Activated naive CD8-positive, alpha-beta T cell treated with anti-CD3 and anti-CD28 coated beads, Interleukin-2, amount 50 U/mL, for 24 hours (primary cell): Measurements from ENCODE around the gene PEMT.

Source experiments
- ATAC-seq: fragments of 150-1000 bp; cut with Tn5 transposase; one replicate; pipeline ENCODE4 v1.10.0; 2021
- DNase-seq: peaks from one replicate; pipeline ENCODE4 v3.0.0; 2021
- H3K27ac Mint-ChIP-seq: one replicate; pipeline ENCODE4 v1.8.0; 2021; ENCODE audit warnings: mild to moderate bottlenecking, mixed read lengths
- H3K27me3 Mint-ChIP-seq: one replicate; pipeline ENCODE4 v1.8.0; 2021; ENCODE audit warnings: mixed read lengths
- H3K36me3 Mint-ChIP-seq: one replicate; pipeline ENCODE4 v1.8.0; 2021; ENCODE audit warnings: low read depth, mixed read lengths
- H3K4me1 Mint-ChIP-seq: one replicate; pipeline ENCODE4 v1.8.0; 2021; ENCODE audit warnings: mixed read lengths
- H3K4me3 Mint-ChIP-seq: one replicate; pipeline ENCODE4 v1.8.0; 2021; ENCODE audit warnings: mild to moderate bottlenecking, moderate library complexity, mixed read lengths
- H3K9me3 Mint-ChIP-seq: one replicate; pipeline ENCODE4 v1.8.0; 2021; ENCODE audit warnings: mixed read lengths

The PEMT gene

GRCh38 chr17:17558431-17558830, 33.1 kb downstream of the PEMT start:
- no peak for DNase-seq

GRCh38 chr17:17557796-17558195, 33.7 kb downstream of the PEMT start:
- Mint-ChIP-seq H3K4me1 (no peaks in the 10 kb centered on the region), H3K9me3 (no peaks in the 10 kb centered on the region), H3K27ac (no peak overlapping the region), H3K36me3 (no peaks in the 10 kb centered on the region), H3K27me3 (no peaks in the 10 kb centered on the region), H3K4me3 (no peak overlapping the region)
- ATAC-seq (no peak), DNase-seq (no peak)

More at GRCh38 chr17:17558431-17558830, 33.1 kb downstream of the PEMT start:
- Mint-ChIP-seq H3K4me1 (no peaks in the 10 kb centered on the region), H3K27ac (no peak overlapping the region), H3K36me3 (no peaks in the 10 kb centered on the region), H3K4me3 (no peak overlapping the region), H3K9me3 (no peaks in the 10 kb centered on the region), H3K27me3 (no peaks in the 10 kb centered on the region)
- no peak for ATAC-seq

GRCh38 chr17:17556671-17557070, 34.8 kb downstream of the PEMT start:
- H3K4me3 Mint-ChIP-seq = no peak overlapping the region
- ATAC-seq = no peak
- H3K4me1 Mint-ChIP-seq = no peaks in the 10 kb centered on the region
- H3K9me3 Mint-ChIP-seq = no peaks in the 10 kb centered on the region
- no peak for DNase-seq
- H3K36me3 Mint-ChIP-seq = no peaks in the 10 kb centered on the region
- H3K27me3 Mint-ChIP-seq = no peaks in the 10 kb centered on the region
- no peak overlapping the region for H3K27ac Mint-ChIP-seq

GRCh38 chr17:17555906-17556305, 35.6 kb downstream of the PEMT start:
- H3K27ac Mint-ChIP-seq = no peak overlapping the region
- H3K4me1 Mint-ChIP-seq = no peaks in the 10 kb centered on the region
- H3K36me3 Mint-ChIP-seq = no peaks in the 10 kb centered on the region
- H3K4me3 Mint-ChIP-seq = no peak overlapping the region
- ATAC-seq (no peak), DNase-seq (no peak)
- H3K27me3 Mint-ChIP-seq = no peaks in the 10 kb centered on the region
- no peaks in the 10 kb centered on the region for H3K9me3 Mint-ChIP-seq

- Mint-ChIP-seq H3K36me3 (no peaks in the 10 kb centered on the region), H3K4me3 (no peak overlapping the region), H3K27ac (no peak overlapping the region), H3K9me3 (no peaks in the 10 kb centered on the region), H3K27me3 (no peaks in the 10 kb centered on the region), H3K4me1 (no peaks in the 10 kb centered on the region)
- ATAC-seq = no peak
- no peak for DNase-seq
These were observed 36.4 kb downstream of the PEMT start for GRCh38 chr17:17555151-17555550.

GRCh38 chr17:17554266-17554665, 37.2 kb downstream of the PEMT start:
- no peak overlapping the region for H3K27ac Mint-ChIP-seq
- H3K27me3 Mint-ChIP-seq = no peaks in the 10 kb centered on the region
- no peak for ATAC-seq
- H3K9me3 Mint-ChIP-seq = no peaks in the 10 kb centered on the region
- no peak for DNase-seq
- no peaks in the 10 kb centered on the region for H3K36me3 Mint-ChIP-seq
- no peak overlapping the region for H3K4me3 Mint-ChIP-seq
- no peaks in the 10 kb centered on the region for H3K4me1 Mint-ChIP-seq

GRCh38 chr17:17553217-17554195, 38.0 kb downstream of the PEMT start:
- Mint-ChIP-seq H3K4me3 (no peak overlapping the region), H3K36me3 (no peaks in the 10 kb centered on the region), H3K9me3 (no peaks in the 10 kb centered on the region), H3K27me3 (no peaks in the 10 kb centered on the region), H3K4me1 (no peaks in the 10 kb centered on the region), H3K27ac (no peak overlapping the region)
- no peak for DNase-seq
- ATAC-seq = no peak

- DNase-seq = no peak
- H3K36me3 Mint-ChIP-seq = no peaks in the 10 kb centered on the region
- H3K27ac Mint-ChIP-seq = no peak overlapping the region
- no peak for ATAC-seq
- no peaks in the 10 kb centered on the region for H3K27me3 Mint-ChIP-seq
- no peaks in the 10 kb centered on the region for H3K4me1 Mint-ChIP-seq
- H3K4me3 Mint-ChIP-seq = no peak overlapping the region
- no peaks in the 10 kb centered on the region for H3K9me3 Mint-ChIP-seq
These were observed 38.9 kb downstream of the PEMT start for GRCh38 chr17:17552351-17553216.

- Mint-ChIP-seq H3K27me3 (no peaks in the 10 kb centered on the region), H3K27ac (no peak overlapping the region)
These were observed 40.1 kb downstream of the PEMT start for GRCh38 chr17:17551361-17551760.

GRCh38 chr17:17549732-17550366, 41.7 kb downstream of the PEMT start:
- DNase-seq (no peak), ATAC-seq (no peak)
- no peak overlapping the region for H3K4me3 Mint-ChIP-seq

More at GRCh38 chr17:17551361-17551760, 40.1 kb downstream of the PEMT start:
- no peaks in the 10 kb centered on the region for H3K9me3 Mint-ChIP-seq
- no peaks in the 10 kb centered on the region for H3K4me1 Mint-ChIP-seq
- DNase-seq = no peak
- no peak overlapping the region for H3K4me3 Mint-ChIP-seq
- H3K36me3 Mint-ChIP-seq = no peaks in the 10 kb centered on the region
- no peak for ATAC-seq

GRCh38 chr17:17548044-17548443, 43.5 kb downstream of the PEMT start:
- Mint-ChIP-seq H3K27me3 (no peaks in the 10 kb centered on the region), H3K36me3 (no peaks in the 10 kb centered on the region), H3K4me3 (no peak overlapping the region), H3K4me1 (no peaks in the 10 kb centered on the region), H3K27ac (no peak overlapping the region), H3K9me3 (no peaks in the 10 kb centered on the region)
- ATAC-seq (no peak), DNase-seq (no peak)

More at GRCh38 chr17:17549732-17550366, 41.7 kb downstream of the PEMT start:
- no peak overlapping the region for H3K27ac Mint-ChIP-seq
- H3K4me1 Mint-ChIP-seq = no peaks in the 10 kb centered on the region
- H3K9me3 Mint-ChIP-seq = no peaks in the 10 kb centered on the region
- H3K27me3 Mint-ChIP-seq = no peaks in the 10 kb centered on the region
- H3K36me3 Mint-ChIP-seq = no peaks in the 10 kb centered on the region

GRCh38 chr17:17547210-17547764, 44.2 kb downstream of the PEMT start:
- ATAC-seq (no peak), DNase-seq (no peak)
- Mint-ChIP-seq H3K27ac (no peak overlapping the region), H3K4me3 (no peak overlapping the region), H3K4me1 (no peaks in the 10 kb centered on the region), H3K36me3 (no peaks in the 10 kb centered on the region), H3K27me3 (no peaks in the 10 kb centered on the region), H3K9me3 (no peaks in the 10 kb centered on the region)

- H3K36me3 Mint-ChIP-seq = no peaks in the 10 kb centered on the region
- DNase-seq = no peak
- H3K27me3 Mint-ChIP-seq = no peaks in the 10 kb centered on the region
- ATAC-seq = no peak
- no peaks in the 10 kb centered on the region for H3K9me3 Mint-ChIP-seq
- no peak overlapping the region for H3K4me3 Mint-ChIP-seq
- H3K27ac Mint-ChIP-seq = no peak overlapping the region
- no peaks in the 10 kb centered on the region for H3K4me1 Mint-ChIP-seq
These were observed 44.9 kb downstream of the PEMT start for GRCh38 chr17:17546399-17547185.
